OCI-M2 (cell line): ENCODE measurements around the gene UBE3B.
"Not testable (repeated sequence)": the region's sequence is repeated elsewhere in the genome, so short reads cannot be mapped to it uniquely, and the experiment has no call there.

Source experiments
- DNase-seq: peaks from one replicate; lab custom pipeline; 2025; ENCODE audit not compliant: unreplicated experiment; lab: John Stamatoyannopoulos, UW

Gene UBE3B

GRCh38 chr12:109473526-109474270, 3.7 kb upstream of the UBE3B start:
- DNase-seq, result not testable (repeated sequence)

- no peak for DNase-seq
Measured at GRCh38 chr12:109475121-109475520, 2.3 kb upstream of the UBE3B start.

- no peak for DNase-seq
Measured at GRCh38 chr12:109475993-109476806, 1.2 kb upstream of the UBE3B start.

- DNase-seq, result no peak
Measured at GRCh38 chr12:109476807-109477184, 638 bp upstream of the UBE3B start.

GRCh38 chr12:109477963-109478315, 505 bp downstream of the UBE3B start:
- no peak for DNase-seq

- DNase-seq, result no peak
Measured at GRCh38 chr12:109479761-109480160, 2.3 kb downstream of the UBE3B start.

GRCh38 chr12:109480356-109480755, 2.9 kb downstream of the UBE3B start:
- DNase-seq, result no peak

- DNase-seq, result no peak
Measured at GRCh38 chr12:109481863-109482262, 4.4 kb downstream of the UBE3B start.

- DNase-seq, result no peak
Measured at GRCh38 chr12:109482491-109482890, 5.1 kb downstream of the UBE3B start.

GRCh38 chr12:109482894-109483293, 5.5 kb downstream of the UBE3B start:
- no peak for DNase-seq

GRCh38 chr12:109483346-109483745, 5.9 kb downstream of the UBE3B start:
- DNase-seq, result no peak

- DNase-seq, result no peak
Measured at GRCh38 chr12:109485201-109485600, 7.8 kb downstream of the UBE3B start.

GRCh38 chr12:109487181-109488050, 10.0 kb downstream of the UBE3B start:
- DNase-seq, result no peak

GRCh38 chr12:109488051-109488665, 10.7 kb downstream of the UBE3B start:
- no peak for DNase-seq

GRCh38 chr12:109489016-109489954, 11.9 kb downstream of the UBE3B start:
- no peak for DNase-seq

GRCh38 chr12:109489955-109490565, 12.6 kb downstream of the UBE3B start:
- no peak for DNase-seq

GRCh38 chr12:109491671-109492070, 14.2 kb downstream of the UBE3B start:
- DNase-seq, result no peak

GRCh38 chr12:109492371-109492770, 14.9 kb downstream of the UBE3B start:
- no peak for DNase-seq

- no peak for DNase-seq
Measured at GRCh38 chr12:109493090-109493489, 15.7 kb downstream of the UBE3B start.

- DNase-seq, result no peak
Measured at GRCh38 chr12:109493938-109494337, 16.5 kb downstream of the UBE3B start.
